GOT3 (cell line): Measurements from ENCODE around the gene ZNF467.

ENCODE experiments used
- DNase-seq: peaks from one replicate; lab custom pipeline; 2025; ENCODE audit warnings: mixed read lengths; lab: John Stamatoyannopoulos, UW

Gene ZNF467

GRCh38 chr7:149770728-149771636 lies 2.4 kb downstream of the ZNF467 start:
- no peak for DNase-seq

DNA sequence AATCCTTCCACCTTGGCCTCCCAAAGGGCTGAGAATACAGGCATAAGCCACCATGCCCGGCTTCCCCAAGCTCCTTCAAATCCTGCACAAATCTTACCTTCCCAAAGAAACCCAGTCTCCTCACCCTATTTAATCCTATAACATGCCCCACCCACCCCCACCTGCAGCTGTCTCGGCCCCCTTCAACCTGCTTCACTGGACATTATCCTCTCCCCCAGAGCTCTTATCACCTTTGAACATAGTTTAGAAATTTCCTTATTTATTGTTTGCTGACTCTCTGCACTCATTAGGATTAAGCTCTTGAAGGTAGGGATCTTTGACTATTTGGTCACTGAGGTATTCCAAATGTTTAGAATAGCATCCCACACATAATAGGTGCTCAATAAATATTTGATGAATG lies 3.5 kb downstream of the ZNF467 start:
- DNase-seq: no peak

- DNase-seq: no peak
These were observed 4.5 kb downstream of the ZNF467 start for GRCh38 chr7:149768931-149769330.

DNA sequence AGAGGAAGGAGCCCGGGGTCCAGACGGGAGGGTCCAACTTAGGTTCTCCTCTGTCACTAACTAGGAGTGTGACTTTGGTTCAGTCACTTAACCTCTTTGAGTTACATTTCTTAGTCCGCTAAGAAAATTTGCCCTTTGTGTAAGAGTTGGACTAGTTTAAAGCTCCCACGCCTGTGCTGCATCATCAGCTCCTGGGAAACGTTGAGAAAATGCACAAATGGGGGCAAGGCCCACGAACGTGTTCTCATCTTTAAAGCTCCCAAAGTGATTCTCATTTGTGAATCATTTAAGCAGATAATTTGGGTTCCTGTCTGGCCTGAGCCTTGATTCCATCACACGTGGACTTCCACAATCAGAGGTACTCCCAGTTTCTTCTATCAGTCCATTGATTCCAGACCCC lies 6.3 kb downstream of the ZNF467 start:
- no peak for DNase-seq

DNA sequence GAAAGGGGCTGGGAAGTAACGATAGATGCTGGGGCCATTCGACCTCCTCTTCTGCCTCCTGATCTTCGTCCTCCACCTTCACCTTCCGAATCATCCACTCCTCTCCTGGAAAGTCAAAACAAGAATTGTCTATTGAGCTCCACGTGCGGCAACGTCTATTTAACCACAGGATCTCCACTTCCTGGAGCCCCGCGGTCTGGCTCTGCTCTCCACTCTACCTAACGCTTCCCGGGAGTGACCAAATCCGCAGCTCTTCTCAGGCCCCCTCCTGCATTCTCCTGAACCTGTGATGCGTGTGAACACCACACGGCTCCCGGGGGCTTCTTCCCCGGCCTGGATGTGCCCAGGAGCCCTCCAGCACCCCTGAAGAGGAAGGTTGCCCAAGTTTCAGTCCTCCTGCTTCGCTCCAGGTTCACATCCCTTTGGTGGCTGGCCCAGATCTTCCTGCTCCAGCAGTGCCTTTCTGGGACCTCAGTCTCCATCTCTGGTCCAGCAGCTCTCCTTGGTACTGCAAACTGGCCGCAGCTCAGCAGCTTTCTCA lies 7.2 kb downstream of the ZNF467 start:
- no peak for DNase-seq

DNA sequence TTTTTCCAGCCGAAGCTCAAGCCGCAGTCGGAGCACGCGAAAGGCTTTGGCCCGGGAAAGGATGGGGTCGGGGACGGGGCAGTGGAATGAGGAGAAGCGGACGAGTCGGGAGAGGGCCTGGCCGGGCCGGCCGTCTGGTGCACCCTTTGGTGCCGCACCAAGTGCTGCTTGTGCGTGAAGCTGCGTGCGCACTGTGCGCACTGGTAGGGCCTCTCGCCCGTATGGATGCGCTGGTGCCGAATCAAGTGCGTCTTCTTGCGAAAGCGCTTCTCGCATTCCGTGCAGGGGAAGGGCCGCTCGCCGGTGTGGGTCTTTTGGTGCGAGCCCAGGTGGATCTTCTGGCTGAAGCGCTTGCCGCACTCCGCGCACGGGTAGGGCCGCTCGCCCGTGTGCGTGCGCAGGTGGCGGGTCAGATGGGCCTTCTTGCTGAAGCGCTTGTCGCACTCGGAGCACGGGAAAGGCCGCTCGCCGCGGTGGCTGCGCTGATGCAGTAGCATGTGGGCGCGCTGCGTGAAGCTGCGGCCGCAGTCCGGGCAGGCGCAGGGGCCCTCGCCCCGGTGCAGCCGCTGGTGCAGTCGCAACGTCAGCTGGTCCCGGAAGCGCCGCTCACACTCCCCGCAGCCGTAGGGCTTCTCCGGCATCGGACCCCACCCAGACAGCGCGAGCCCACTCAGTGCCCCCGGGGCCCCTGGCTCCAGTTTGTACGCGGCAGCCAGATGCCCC lies 7.8 kb downstream of the ZNF467 start:
- DNase-seq: no peak

DNA sequence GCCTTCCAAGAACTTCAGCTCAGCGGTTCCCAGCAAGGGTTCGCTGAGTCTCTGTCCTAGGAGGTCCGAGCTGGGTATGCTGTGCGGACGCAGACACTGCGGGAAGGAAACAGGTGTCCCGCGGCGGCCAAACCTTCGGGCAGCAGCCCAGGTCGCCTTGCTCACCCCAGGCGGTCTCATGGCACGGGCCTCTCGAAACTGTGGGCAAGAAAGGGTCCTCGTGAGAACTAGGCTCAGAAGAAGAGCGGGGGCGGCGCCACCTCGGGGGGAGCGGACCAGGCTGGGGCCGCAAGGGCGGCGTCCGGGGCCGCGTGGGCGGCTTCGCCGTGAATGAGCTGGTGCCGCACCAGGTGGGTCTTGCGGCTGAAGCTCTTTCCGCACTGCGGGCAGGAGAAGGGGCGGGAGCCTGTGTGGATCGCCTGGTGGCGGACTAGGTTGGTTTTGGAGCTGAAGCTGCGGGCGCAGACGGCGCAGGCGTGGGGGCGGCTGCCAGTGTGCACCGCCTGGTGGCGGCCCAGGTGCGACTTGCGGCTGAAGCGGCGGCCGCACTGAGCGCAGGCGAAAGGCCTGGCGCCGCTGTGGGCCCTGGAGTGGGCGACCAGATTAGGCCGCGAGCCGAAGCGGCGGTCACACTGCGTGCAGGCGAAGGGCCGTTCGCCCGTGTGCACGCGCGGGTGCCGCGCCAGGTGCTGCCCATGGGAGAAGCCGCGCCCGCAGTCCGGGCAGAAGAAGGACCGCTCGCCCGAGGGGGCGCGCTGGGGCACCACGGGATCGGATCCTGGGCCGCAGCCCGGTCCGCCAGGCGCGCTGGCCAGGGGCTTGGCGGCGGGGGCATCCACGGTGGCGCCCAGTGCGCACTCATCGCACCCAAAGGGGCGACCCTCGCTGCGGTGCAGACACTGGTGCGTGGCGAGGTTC lies 8.6 kb downstream of the ZNF467 start:
- no peak for DNase-seq

DNA sequence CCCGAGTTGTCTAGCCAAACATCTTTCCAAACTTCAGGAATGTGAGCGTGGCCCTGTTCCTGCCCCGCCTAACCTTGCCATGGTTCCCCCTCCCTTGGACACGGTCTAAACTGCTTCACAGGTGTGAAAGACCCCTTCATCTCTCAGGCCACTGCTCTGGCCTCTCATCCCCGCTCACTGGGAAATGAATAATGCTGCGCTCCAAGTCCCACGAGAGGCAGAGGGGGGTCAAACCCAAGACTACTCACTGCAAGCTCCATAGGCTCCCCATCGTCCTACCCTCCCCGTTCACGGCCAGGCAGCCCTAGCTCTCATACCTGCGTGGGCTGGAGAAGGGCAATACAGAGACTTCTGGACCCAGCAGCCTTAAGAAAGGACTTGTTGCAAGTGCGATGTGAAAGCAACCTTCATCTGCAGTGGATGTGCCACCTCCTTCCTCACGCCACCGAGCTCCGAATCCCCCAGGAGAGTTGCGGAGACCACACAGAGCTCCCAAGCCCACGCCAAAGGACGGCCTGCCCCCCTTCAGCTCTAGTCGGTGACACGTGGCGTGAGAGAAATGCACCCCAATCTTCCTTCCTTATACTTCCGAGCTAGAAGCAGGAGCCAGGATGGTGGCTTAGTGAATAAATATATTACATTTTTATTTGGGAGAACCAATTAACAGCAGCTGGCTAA lies 9.7 kb downstream of the ZNF467 start:
- no peak for DNase-seq

DNA sequence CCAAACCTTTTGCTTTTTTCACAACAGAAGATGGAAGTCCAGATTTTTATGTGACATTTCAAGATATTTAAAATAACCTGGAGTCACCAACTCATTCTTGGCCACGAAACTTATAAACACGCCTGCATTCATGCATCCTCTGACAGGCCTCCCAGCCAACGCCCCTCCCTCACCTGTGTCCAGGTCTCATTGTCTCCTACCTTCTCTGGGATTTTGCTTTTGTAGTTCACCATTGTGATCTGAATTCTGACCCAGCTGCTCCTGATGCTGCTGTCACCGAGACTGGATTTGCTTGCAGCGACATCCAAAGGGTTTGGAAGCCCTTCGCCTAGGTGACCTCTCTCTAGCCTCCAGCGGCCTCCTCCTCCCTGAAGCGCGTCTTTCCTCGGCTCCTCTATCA lies 10.8 kb downstream of the ZNF467 start:
- no peak for DNase-seq

DNA sequence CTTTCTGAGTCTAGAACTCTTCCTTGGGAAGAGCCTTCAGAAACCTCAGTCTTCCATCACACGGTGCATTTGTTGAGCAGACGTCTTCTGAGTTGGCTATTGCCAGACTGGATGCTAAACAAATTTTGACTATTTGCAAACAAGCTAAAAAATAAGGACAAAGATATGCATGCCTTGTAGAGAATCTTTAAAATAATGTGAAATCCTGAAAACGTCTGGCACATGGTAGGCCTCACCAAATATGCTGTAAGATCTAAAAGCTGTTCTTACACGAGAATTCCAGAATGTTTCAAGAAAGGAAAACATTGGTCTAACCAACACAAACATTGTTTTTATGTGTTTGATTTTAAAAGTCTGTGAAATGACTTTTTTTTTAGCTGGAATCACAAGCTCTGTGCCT lies 11.3 kb downstream of the ZNF467 start:
- DNase-seq: no peak

DNA sequence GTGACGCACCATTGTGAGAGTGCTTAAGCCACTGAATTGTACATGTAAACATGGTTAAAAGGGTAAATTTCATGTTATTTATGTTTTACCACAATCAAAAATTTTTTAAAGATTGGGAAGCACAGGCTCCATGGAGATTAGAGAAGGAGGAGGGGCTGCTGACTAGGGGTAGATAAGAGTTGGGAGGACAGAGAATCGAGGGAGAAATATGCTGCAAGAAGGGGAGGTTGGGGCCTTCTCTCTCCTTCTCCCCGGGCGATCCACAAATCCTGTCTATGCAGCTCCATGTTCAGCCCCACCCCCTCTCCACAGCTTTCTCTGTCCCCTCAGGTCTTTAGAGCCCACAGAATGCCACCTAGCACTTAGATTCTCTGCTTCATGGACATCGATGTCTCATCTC lies 12.1 kb downstream of the ZNF467 start:
- DNase-seq: no peak

DNA sequence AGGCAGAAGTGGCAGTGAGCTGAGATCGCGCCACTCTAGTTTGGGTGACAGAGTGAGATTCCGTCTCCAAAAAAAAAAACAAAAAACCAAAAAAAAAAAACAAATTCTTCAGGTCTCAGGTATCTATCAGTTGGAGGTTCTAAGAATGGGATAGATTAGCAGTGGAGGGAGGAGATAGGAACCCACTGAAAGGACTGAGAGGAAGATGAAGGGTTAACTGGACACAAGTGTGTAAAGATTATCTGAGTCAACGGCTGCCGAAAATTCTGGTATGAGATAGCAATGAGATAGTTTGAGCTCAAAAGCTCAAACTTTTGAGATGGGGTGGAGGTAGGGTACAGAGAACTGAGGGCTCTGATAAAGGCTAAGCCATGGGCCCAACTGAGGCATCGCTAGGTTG lies 12.8 kb downstream of the ZNF467 start:
- no peak for DNase-seq

- no peak for DNase-seq
These were observed 14.1 kb downstream of the ZNF467 start for GRCh38 chr7:149759093-149759860.

DNA sequence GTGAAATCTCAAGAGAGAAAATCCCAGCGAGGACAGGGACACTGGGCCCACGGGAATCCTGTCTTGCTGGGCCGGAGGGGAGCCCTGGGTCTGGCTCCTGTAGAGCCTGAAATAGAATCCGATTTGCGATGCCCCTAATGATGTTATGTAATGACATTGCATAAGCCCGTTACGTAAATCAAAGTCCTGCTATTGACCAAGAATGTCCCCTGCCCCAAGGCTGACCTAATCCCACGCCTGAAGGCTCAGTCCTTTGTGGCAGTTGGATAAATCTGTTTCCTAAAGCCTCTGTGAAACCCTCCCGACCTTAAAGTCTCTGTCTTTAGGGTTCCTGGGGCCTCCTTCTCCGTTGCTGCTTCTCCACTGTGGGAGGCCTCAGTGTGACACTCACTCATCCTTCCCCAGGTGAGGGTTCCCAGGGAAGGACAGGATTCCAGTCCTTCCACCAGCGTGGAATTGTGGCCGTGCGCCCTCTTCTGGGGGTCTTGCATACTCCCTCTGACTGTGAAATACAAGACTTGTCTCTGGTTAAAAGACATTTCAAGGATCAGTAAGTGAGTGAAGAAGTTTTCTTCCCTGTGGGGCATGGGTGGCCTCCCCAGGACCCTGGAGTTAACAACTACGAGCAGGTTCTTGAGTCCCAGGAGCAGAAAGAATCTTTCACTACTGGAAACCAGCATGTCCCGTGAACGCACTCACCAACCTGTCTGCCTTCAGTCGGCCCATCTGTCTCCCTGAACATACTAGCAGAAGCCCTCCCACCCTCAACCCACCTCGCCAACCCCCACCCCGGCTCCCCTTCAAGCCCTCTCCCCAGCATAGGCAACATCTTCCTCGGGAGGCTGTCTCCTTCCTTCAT lies 19.8 kb downstream of the ZNF467 start:
- DNase-seq: no peak

- no peak for DNase-seq
These were observed 20.7 kb downstream of the ZNF467 start for GRCh38 chr7:149752646-149753045.

DNA sequence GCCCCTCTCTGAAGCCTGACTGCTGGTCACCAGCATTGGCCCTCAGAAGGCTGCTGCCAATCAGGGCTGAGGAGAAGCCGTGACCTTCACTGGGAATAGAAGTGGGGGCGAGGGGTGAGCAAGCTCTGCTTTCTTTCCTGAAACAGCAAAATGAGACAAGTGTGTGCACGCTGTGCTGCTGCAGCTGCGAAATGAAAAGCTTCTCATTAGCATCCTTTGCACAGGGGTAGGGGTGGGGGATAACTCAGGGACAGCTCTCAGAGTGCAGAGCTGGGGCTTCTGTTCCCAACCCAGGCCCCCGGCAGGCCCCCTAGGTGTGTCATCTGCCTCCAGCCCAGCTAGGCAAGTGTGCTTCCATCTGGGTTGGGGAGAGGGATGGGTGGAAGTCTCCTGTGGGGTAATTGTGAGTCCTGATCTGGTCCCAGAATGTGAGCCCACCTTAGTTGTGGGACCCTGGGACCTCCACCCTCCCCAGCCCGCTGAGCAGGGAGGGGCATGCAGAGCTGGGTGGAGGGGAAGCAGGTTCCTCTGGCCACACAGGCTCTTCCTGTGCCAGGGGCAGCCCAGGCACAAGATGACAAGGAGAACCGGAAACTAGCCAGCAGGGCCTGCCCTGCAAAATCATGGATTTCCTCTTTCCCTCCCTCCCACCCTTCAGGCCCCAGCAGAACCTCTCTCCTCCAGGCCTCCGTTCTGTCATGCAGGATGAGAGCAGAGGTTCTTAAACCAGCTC lies 22.2 kb downstream of the ZNF467 start:
- no peak for DNase-seq

GRCh38 chr7:149750122-149750845 lies 23.1 kb downstream of the ZNF467 start:
- no peak for DNase-seq
